Glomerular visceral epithelial cell (primary cell): ENCODE data around the gene ARFIP1.
"Not testable (repeated sequence)": the region's sequence is repeated elsewhere in the genome, so short reads cannot be mapped to it uniquely, and the experiment has no call there.

Source experiments
- DNase-seq: peaks from one replicate; pipeline ENCODE4 v3.0.0-alpha.2; 2016; ENCODE audit errors: extremely low spot score

Gene ARFIP1

GRCh38 chr4:152779513-152780266 is at the start of gene ARFIP1, which contains the start of gene TIGD4:
Gene ARFIP1, plus strand, starts transcription at chr4:152779954. Its CDS starts 49,680 bp downstream, at chr4:152829634.
Gene TIGD4, minus strand, starts transcription at chr4:152779730. Its CDS starts 8,726 bp downstream, at chr4:152771004.
- peak; percentile 99 for DNase-seq

- no peak for DNase-seq
Measured at GRCh38 chr4:152731997-152732396, 47.8 kb upstream of the ARFIP1 start.

- DNase-seq = no peak
Measured at GRCh38 chr4:152734015-152734698, 45.6 kb upstream of the ARFIP1 start.

GRCh38 chr4:152734699-152735050 is 45.1 kb upstream of the ARFIP1 start:
- no peak for DNase-seq

- DNase-seq = peak; percentile 26
Measured at GRCh38 chr4:152735396-152735859, 44.3 kb upstream of the ARFIP1 start.

GRCh38 chr4:152735906-152736305 is 43.8 kb upstream of the ARFIP1 start:
- no peak for DNase-seq

- DNase-seq = no peak
Measured at GRCh38 chr4:152738827-152739226, 40.9 kb upstream of the ARFIP1 start.

- DNase-seq = no peak
Measured at GRCh38 chr4:152747444-152747843, 32.3 kb upstream of the ARFIP1 start.

GRCh38 chr4:152748619-152749018 is 31.1 kb upstream of the ARFIP1 start:
- no peak for DNase-seq

GRCh38 chr4:152763796-152764195 is 16.0 kb upstream of the ARFIP1 start:
- no peak for DNase-seq

GRCh38 chr4:152765069-152765737 is 14.6 kb upstream of the ARFIP1 start:
- not testable (repeated sequence) for DNase-seq

- no peak for DNase-seq
Measured at GRCh38 chr4:152771741-152772533, 7.8 kb upstream of the ARFIP1 start.

- DNase-seq = no peak
Measured at GRCh38 chr4:152773339-152773738, 6.4 kb upstream of the ARFIP1 start.

- no peak for DNase-seq
Measured at GRCh38 chr4:152773953-152774352, 5.8 kb upstream of the ARFIP1 start.

GRCh38 chr4:152776352-152776751 is 3.4 kb upstream of the ARFIP1 start:
- no peak for DNase-seq

- DNase-seq = no peak
Measured at GRCh38 chr4:152777488-152777887, 2.3 kb upstream of the ARFIP1 start.

- peak; percentile 33 for DNase-seq
Measured at GRCh38 chr4:152778656-152779512, 870 bp upstream of the ARFIP1 start.

GRCh38 chr4:152780267-152780778 is 569 bp downstream of the ARFIP1 start:
- peak; percentile 29 for DNase-seq

GRCh38 chr4:152784490-152785350 is 5.0 kb downstream of the ARFIP1 start:
- DNase-seq = no peak
